GM23248 (cell line): Measurements from ENCODE around the gene LGSN.

Source experiments
- EZH2 ChIP-seq: fragments of 200-600 bp; sonication (generic); IDR thresholded peaks from 2 replicates; pipeline ENCODE4 v1.6.1; 2018; ENCODE audit warnings: antibody characterized with exemption, mild to moderate bottlenecking; ENCODE audit not compliant: insufficient read depth, poor library complexity, severe bottlenecking
- EZH2phosphoT487 ChIP-seq: fragments of 200-600 bp; sonication (generic); IDR thresholded peaks from 2 replicates; pipeline ENCODE4 v1.6.1; 2018; ENCODE audit warnings: antibody characterized with exemption, moderate library complexity, mild to moderate bottlenecking, low read depth; ENCODE audit not compliant: insufficient read depth

GRCh38 chr6:63303476-63303875 lies 16.3 kb downstream of the LGSN start:
- TF ChIP-seq EZH2 (no peak), EZH2phosphoT487 (no peak)
